NCI-H1048 (cell line): ENCODE measurements around the gene CNTN4.

ENCODE experiments used
- DNase-seq: peaks from one replicate; lab custom pipeline; 2025; lab: John Stamatoyannopoulos, UW

CNTN4 gene

GRCh38 chr3:2153053-2153452 is 54.4 kb downstream of the CNTN4 start:
- no peak for DNase-seq

- no peak for DNase-seq
Measured at GRCh38 chr3:2153547-2153946, 54.9 kb downstream of the CNTN4 start.

GRCh38 chr3:2154621-2155020 is 56.0 kb downstream of the CNTN4 start:
- no peak for DNase-seq

GRCh38 chr3:2156244-2156847 is 57.7 kb downstream of the CNTN4 start:
- no peak for DNase-seq

- no peak for DNase-seq
Measured at GRCh38 chr3:2158828-2159227, 60.2 kb downstream of the CNTN4 start.

GRCh38 chr3:2166552-2166951 is 67.9 kb downstream of the CNTN4 start:
- DNase-seq = no peak

GRCh38 chr3:2172561-2173171 is 74.0 kb downstream of the CNTN4 start:
- DNase-seq = no peak

GRCh38 chr3:2180634-2181033 is 82.0 kb downstream of the CNTN4 start:
- no peak for DNase-seq

- no peak for DNase-seq
Measured at GRCh38 chr3:2198776-2199279, 100.2 kb downstream of the CNTN4 start.

GRCh38 chr3:2204054-2204453 is 105.4 kb downstream of the CNTN4 start:
- no peak for DNase-seq

GRCh38 chr3:2205692-2206091 is 107.0 kb downstream of the CNTN4 start:
- no peak for DNase-seq

GRCh38 chr3:2206536-2206935 is 107.9 kb downstream of the CNTN4 start:
- no peak for DNase-seq

GRCh38 chr3:2211568-2211967 is 112.9 kb downstream of the CNTN4 start:
- no peak for DNase-seq

- DNase-seq = no peak
Measured at GRCh38 chr3:2212206-2212605, 113.5 kb downstream of the CNTN4 start.

GRCh38 chr3:2218375-2218774 is 119.7 kb downstream of the CNTN4 start:
- DNase-seq = no peak

- no peak for DNase-seq
Measured at GRCh38 chr3:2218816-2219215, 120.2 kb downstream of the CNTN4 start.

- DNase-seq = no peak
Measured at GRCh38 chr3:2236203-2236602, 137.5 kb downstream of the CNTN4 start.

- no peak for DNase-seq
Measured at GRCh38 chr3:2244137-2244536, 145.5 kb downstream of the CNTN4 start.

- DNase-seq = no peak
Measured at GRCh38 chr3:2246873-2247648, 148.4 kb downstream of the CNTN4 start.

GRCh38 chr3:2247831-2248230 is 149.2 kb downstream of the CNTN4 start:
- DNase-seq = no peak

GRCh38 chr3:2250783-2251182 is 152.1 kb downstream of the CNTN4 start:
- no peak for DNase-seq

- DNase-seq = no peak
Measured at GRCh38 chr3:2261747-2262146, 163.1 kb downstream of the CNTN4 start.

GRCh38 chr3:2262204-2262603 is 163.5 kb downstream of the CNTN4 start:
- DNase-seq = no peak
